Keratinocyte (primary cell): ENCODE data around the gene DLGAP1. TPM values are rescaled to one million over a fixed set of nuclear protein-coding genes. Genes with fewer than 3 reads are reported as not detected.

Source experiments
- DNase-seq: peaks from one replicate; pipeline ENCODE4 v3.0.0-alpha.2; 2011; ENCODE audit warnings: low read depth, missing footprints, low spot score
- FAIRE-seq: peaks from 2 replicates; lab custom pipeline; 2011; peaks lifted over from hg19 to GRCh38; lab: Jason Lieb, UNC
- H2AFZ ChIP-seq: 2 replicates; pipeline ENCODE4 v1.6.0; 2012; ENCODE audit warnings: low read length, control low read depth, inconsistent platforms; ENCODE audit not compliant: control insufficient read depth
- H3K27ac ChIP-seq: 2 replicates; pipeline ENCODE4 v1.5.1; 2011; ENCODE audit warnings: low read length; ENCODE audit not compliant: control insufficient read depth, insufficient read depth
- H3K27me3 ChIP-seq: 3 replicates; pipeline ENCODE4 v1.6.0; 2011; ENCODE audit warnings: low read length; ENCODE audit not compliant: control insufficient read depth, insufficient read depth; ENCODE audit errors: extremely low read depth
- H3K36me3 ChIP-seq, 2 experiments: 2 replicates in 1 of 2; 3 replicates in 1 of 2; pipeline ENCODE4 v1.5.1; 2011; ENCODE audit warnings: low read length in 2 of 2, mild to moderate bottlenecking in 1 of 2; ENCODE audit not compliant: control insufficient read depth in 2 of 2, insufficient read depth in 2 of 2; ENCODE audit errors: extremely low read depth in 1 of 2
- H3K4me1 ChIP-seq: 3 replicates; pipeline ENCODE4 v1.5.1; 2011; ENCODE audit warnings: low read length; ENCODE audit not compliant: control insufficient read depth, insufficient read depth; ENCODE audit errors: extremely low read depth
- H3K4me2 ChIP-seq: 3 replicates; pipeline ENCODE4 v1.6.0; 2011; ENCODE audit warnings: low read depth, low read length; ENCODE audit not compliant: control insufficient read depth, insufficient read depth; ENCODE audit errors: extremely low read depth
- H3K4me3 ChIP-seq, 3 experiments: fragments of 200-600 bp in 1 of 3; sonication (generic) in 1 of 3; 2 replicates in 2 of 3; 3 replicates in 1 of 3; pipeline ENCODE4 v1.5.1; 2011 to 2016; ENCODE audit warnings: low read length in 3 of 3, mild to moderate bottlenecking in 3 of 3, control low read depth in 2 of 3, inconsistent platforms in 1 of 3, low read depth in 1 of 3, mixed read lengths in 1 of 3, mixed run types in 1 of 3, moderate library complexity in 1 of 3; ENCODE audit not compliant: control insufficient read depth in 2 of 3, insufficient read depth in 2 of 3; ENCODE audit errors: extremely low read depth in 1 of 3
- H3K79me2 ChIP-seq: 2 replicates; pipeline ENCODE4 v1.6.0; 2012; ENCODE audit warnings: low read length; ENCODE audit not compliant: control insufficient read depth, insufficient read depth
- H3K9ac ChIP-seq: 3 replicates; pipeline ENCODE4 v1.6.0; 2011; ENCODE audit warnings: low read length; ENCODE audit not compliant: control insufficient read depth, insufficient read depth; ENCODE audit errors: extremely low read depth
- H3K9me1 ChIP-seq: 3 replicates; pipeline ENCODE4 v1.6.0; 2011; ENCODE audit warnings: low read length; ENCODE audit not compliant: control insufficient read depth, insufficient read depth; ENCODE audit errors: extremely low read depth
- H3K9me3 ChIP-seq: 2 replicates; pipeline ENCODE4 v1.5.1; 2012; ENCODE audit warnings: low read depth, low read length; ENCODE audit not compliant: control insufficient read depth
- H4K20me1 ChIP-seq: 3 replicates; pipeline ENCODE4 v1.6.0; 2011; ENCODE audit warnings: low read length; ENCODE audit not compliant: control insufficient read depth, insufficient read depth; ENCODE audit errors: extremely low read depth
- CTCF ChIP-seq, 3 experiments: IDR thresholded peaks in 1 of 3; conservative IDR thresholded peaks in 1 of 3; optimal IDR thresholded peaks in 1 of 3; 2 replicates in 2 of 3; 3 replicates in 1 of 3; pipeline versions ENCODE3 to v1.5.1; 2011; ENCODE audit warnings: low read length in 3 of 3, mild to moderate bottlenecking in 3 of 3, moderate library complexity in 2 of 3, control low read depth in 1 of 3, inconsistent platforms in 1 of 3; ENCODE audit not compliant: insufficient read depth in 2 of 3; ENCODE audit errors: extremely low read depth in 1 of 3
- EZH2 ChIP-seq: IDR thresholded peaks from one replicate; pipeline ENCODE4 v1.6.1; 2012; ENCODE audit warnings: inconsistent platforms, mild to moderate bottlenecking, low read length, moderate library complexity
- dilution Hi-C: fragments of 300-500 bp; cut with MboI; formaldehyde crosslinking; loops from one replicate; pipeline ENCODE4 v1.7.0; 2020; ENCODE audit warnings: low sequenced_read_pairs; ENCODE audit not compliant: extremely low pct_ligation_motif_present
- polyA plus RNA-seq, 5 experiments: library from polyadenylated mRNA; depleted of rRNA in 3 of 5; stranded (reverse) in 3 of 5; stranded (forward) in 1 of 5; unstranded in 1 of 5; fragments of >200 nt; gene quantifications; 1 replicate in 1 of 5; 2 replicates in 3 of 5; 3 replicates in 1 of 5; pipeline versions ENCODE4 v1.2.1 to v1.2.3, GENCODE V29; 2011 to 2012; ENCODE audit warnings: missing spikeins in 2 of 5, low read depth in 1 of 5, low replicate concordance in 1 of 5

The DLGAP1 gene
- polyA plus RNA-seq, 1 donor (not counting 4 experiments of a cell fraction or from before 2014, with no cell fraction given) = not detected

- Histone ChIP-seq H3K9me1 (no peaks in the 10 kb centered on the region), H2AFZ (no peak overlapping the region), H3K36me3 (no peaks in the 10 kb centered on the region), H4K20me1 (no peaks in the 10 kb centered on the region), H3K4me2 (no peak overlapping the region), H3K27me3 (peaks cover 3% of the 10 kb centered on the region), H3K4me3 (no peak overlapping the region), H3K4me1 (no peaks in the 10 kb centered on the region), H3K9me3 (no peaks in the 10 kb centered on the region), H3K9ac (no peak overlapping the region), H3K79me2 (no peaks in the 10 kb centered on the region), H3K27ac (no peak overlapping the region)
- no peak for TF ChIP-seq EZH2
- no peak for TF ChIP-seq CTCF (optimal IDR thresholded peaks at IDR 0.05 in 1 of 3, IDR thresholded peaks at IDR 0.05 in 1 of 3, conservative IDR thresholded peaks at IDR 0.05 in 1 of 3; ENCODE audit: extremely low read depth in 1 of 3, insufficient read depth in 2 of 3, low read length in 3 of 3)
- FAIRE-seq (no peak), DNase-seq (no peak)
- dilution Hi-C loops = no loop called here
These were observed 960.5 kb downstream of the DLGAP1 start for GRCh38 chr18:3494569-3494968.

GRCh38 chr18:3494245-3494526, 960.9 kb downstream of the DLGAP1 start:
- DNase-seq (no peak), FAIRE-seq (no peak)
- H2AFZ ChIP-seq = no peak overlapping the region
- no peaks in the 10 kb centered on the region for H3K4me1 ChIP-seq
- dilution Hi-C loops = no loop called here
- no peak overlapping the region for H3K27ac ChIP-seq
- no peaks in the 10 kb centered on the region for H3K79me2 ChIP-seq
- H3K4me2 ChIP-seq = no peak overlapping the region
- TF ChIP-seq CTCF (optimal IDR thresholded peaks at IDR 0.05 in 1 of 3, IDR thresholded peaks at IDR 0.05 in 1 of 3, conservative IDR thresholded peaks at IDR 0.05 in 1 of 3; ENCODE audit: extremely low read depth in 1 of 3, insufficient read depth in 2 of 3, low read length in 3 of 3) (no peak), EZH2 (no peak)
- no peaks in the 10 kb centered on the region for H3K36me3 ChIP-seq
- H3K9ac ChIP-seq = no peak overlapping the region
- no peak overlapping the region for H3K4me3 ChIP-seq
- no peaks in the 10 kb centered on the region for H3K9me1 ChIP-seq
- no peaks in the 10 kb centered on the region for H3K9me3 ChIP-seq
- H4K20me1 ChIP-seq = no peaks in the 10 kb centered on the region
- peaks cover 3% of the 10 kb centered on the region for H3K27me3 ChIP-seq
